ENCODE measurements around the gene MPP2.
"Not testable (repeated sequence)": the region's sequence is repeated elsewhere in the genome, so short reads cannot be mapped to it uniquely, and the experiment has no call there.

The MPP2 gene

GRCh38 chr17:43848601-43849000 is 58.7 kb downstream of the MPP2 start:
- ChIA-PET POLR2A (interaction anchor here (1.9 kb wide), 1 partner anchor 70 kb away, joined by 5 read pairs; the partner anchor contains the start of gene DUSP3), CTCF (no interaction called here)
- DNase-seq (ENCODE audit: extremely low spot score), result no peak
- TF ChIP-seq ZNF384 (IDR thresholded peaks at IDR 0.05) (no peak), ARNT (IDR thresholded peaks at IDR 0.05) (no peak), FOXA1 (IDR thresholded peaks at IDR 0.05) (no peak), ELF4 (IDR thresholded peaks at IDR 0.05) (no peak), CTBP1 (IDR thresholded peaks at IDR 0.05; ENCODE audit: borderline replicate concordance) (no peak), FOXK2 (IDR thresholded peaks at IDR 0.05) (no peak), L3MBTL2 (conservative IDR thresholded peaks at IDR 0.05) (no peak), SP1 (IDR thresholded peaks at IDR 0.05) (no peak), HDGF (IDR thresholded peaks at IDR 0.05; ENCODE audit: borderline replicate concordance) (no peak), LEF1 (IDR thresholded peaks at IDR 0.05; ENCODE audit: borderline replicate concordance) (no peak), TARDBP (IDR thresholded peaks at IDR 0.05) (no peak), BHLHE40 (IDR thresholded peaks at IDR 0.05; ENCODE audit: borderline replicate concordance) (no peak), NFRKB (IDR thresholded peaks at IDR 0.05) (no peak), SUZ12 (IDR thresholded peaks at IDR 0.05) (no peak)
- TF ChIP-seq, protein P1, sequence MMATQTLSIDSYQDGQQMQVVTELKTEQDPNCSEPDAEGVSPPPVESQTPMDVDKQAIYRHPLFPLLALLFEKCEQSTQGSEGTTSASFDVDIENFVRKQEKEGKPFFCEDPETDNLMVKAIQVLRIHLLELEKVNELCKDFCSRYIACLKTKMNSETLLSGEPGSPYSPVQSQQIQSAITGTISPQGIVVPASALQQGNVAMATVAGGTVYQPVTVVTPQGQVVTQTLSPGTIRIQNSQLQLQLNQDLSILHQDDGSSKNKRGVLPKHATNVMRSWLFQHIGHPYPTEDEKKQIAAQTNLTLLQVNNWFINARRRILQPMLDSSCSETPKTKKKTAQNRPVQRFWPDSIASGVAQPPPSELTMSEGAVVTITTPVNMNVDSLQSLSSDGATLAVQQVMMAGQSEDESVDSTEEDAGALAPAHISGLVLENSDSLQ (IDR thresholded peaks at IDR 0.05), result no peak

DNA sequence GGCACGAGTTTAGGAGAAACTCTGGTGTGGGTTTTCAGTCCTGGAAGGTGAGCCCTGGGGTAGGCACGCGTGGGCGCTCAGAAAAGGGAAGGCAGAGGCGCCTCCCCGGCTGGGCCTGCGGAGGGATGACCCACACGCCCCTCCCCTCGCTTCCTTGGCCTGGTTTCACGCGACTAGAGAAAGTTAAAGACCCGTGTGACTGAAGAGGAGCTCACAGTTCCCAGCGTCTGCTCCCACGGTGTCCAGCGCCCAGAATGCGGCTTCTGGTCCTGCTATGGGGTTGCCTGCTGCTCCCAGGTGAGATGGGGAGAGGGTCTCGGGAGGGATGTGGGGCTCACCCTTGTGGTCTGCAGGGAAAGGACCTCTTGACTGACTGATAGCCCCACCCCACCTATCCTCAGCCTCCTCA is 60.4 kb downstream of the MPP2 start, which contains the start of gene CD300LG:
CD300LG (plus strand) TSS at position 214 of the 409 bp plus-strand sequence; CDS start at position 255, 41 bp downstream.
- no peak for DNase-seq (ENCODE audit: extremely low spot score)
- TF ChIP-seq FOXM1 (IDR thresholded peaks at IDR 0.05; ENCODE audit: borderline replicate concordance), result no peak
- ChIA-PET POLR2A (interaction anchor here (1.0 to 1.3 kb wide), 3 partner anchors 9 to 67 kb away, joined by 3 to 5 read pairs (median 4); partner anchors contain the start of gene CFAP97D1), CTCF (interaction anchor here (0.6 to 2.9 kb wide), 11 partner anchors 9 to 484 kb away, joined by 3 to 25 read pairs (median 5); no protein-coding TSS in a partner anchor)

DNA sequence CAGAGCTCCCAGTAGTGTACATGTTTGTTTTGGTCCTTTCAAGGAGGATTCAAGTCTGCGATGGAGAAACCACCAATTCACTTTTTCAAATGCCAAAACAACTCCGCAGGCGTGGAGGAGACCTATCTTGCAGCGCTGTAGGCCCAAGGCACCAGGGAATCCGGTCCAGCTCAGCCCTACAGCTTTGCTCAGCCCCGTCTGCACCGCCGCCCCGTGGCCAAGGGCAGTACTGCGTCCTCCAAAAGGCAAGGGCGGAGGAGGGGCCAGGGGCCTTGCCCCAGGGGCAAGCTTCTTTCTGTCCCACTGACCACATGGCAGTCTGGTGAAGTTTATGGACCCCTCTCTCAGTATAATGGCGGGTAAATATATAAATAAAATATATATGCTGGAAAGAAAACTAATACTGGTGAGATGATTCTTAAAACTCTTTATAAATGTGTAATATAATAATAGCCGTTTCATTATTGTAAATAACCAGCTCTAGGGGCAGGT is 61.1 kb downstream of the MPP2 start:
- TF ChIP-seq HDGF (IDR thresholded peaks at IDR 0.05; ENCODE audit: borderline replicate concordance), result peak; percentile 41; the same call in 1 of the 2 replicates
- TF ChIP-seq FOXK2 (IDR thresholded peaks at IDR 0.05), result no peak
- ChIA-PET POLR2A (interaction anchor here (0.6 to 1.3 kb wide), 6 partner anchors 9 to 66 kb away, joined by 3 to 5 read pairs (median 4); partner anchors contain the start of genes CFAP97D1 and MPP3), CTCF (interaction anchor here (0.5 to 2.9 kb wide), 19 partner anchors 8 to 485 kb away, joined by 3 to 25 read pairs (median 4); no protein-coding TSS in a partner anchor)
- peak; percentile 93 for DNase-seq (ENCODE audit: extremely low spot score)

DNA sequence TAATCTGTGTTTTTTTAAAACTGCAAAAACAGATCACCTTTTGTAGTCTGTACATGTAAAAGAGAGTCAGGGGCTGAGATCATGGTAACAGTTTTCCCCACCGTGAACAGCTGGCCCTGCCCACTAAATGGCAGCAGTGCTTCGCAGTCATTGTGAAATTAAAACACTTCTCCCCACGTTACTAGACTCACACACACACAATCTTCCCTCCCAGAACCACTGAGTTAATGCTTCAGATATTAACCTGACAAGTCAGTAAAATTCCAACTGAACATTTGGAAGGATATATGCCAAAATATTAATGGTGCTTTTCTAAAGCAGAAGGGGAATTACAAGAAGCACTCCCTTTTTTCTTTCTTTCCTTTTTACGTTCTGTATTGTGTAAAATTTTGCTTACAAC is 61.6 kb downstream of the MPP2 start:
- DNase-seq (ENCODE audit: extremely low spot score), result no peak
- TF ChIP-seq TARDBP (IDR thresholded peaks at IDR 0.05) (no peak), LEF1 (IDR thresholded peaks at IDR 0.05; ENCODE audit: borderline replicate concordance) (no peak), SUZ12 (IDR thresholded peaks at IDR 0.05) (no peak), FOXK2 (IDR thresholded peaks at IDR 0.05) (no peak), ELF4 (IDR thresholded peaks at IDR 0.05) (no peak), BHLHE40 (IDR thresholded peaks at IDR 0.05; ENCODE audit: borderline replicate concordance) (no peak), SP1 (IDR thresholded peaks at IDR 0.05) (no peak), FOXA1 (IDR thresholded peaks at IDR 0.05) (no peak)
- CTCF ChIA-PET, result interaction anchor here (0.5 to 2.9 kb wide), 14 partner anchors 8 to 206 kb away, joined by 3 to 25 read pairs (median 4); no protein-coding TSS in a partner anchor
- POLR2A ChIA-PET, result interaction anchor here (0.6 to 1.3 kb wide), 6 partner anchors 10 to 66 kb away, joined by 3 to 5 read pairs (median 4); partner anchors contain the start of genes CFAP97D1 and MPP3

DNA sequence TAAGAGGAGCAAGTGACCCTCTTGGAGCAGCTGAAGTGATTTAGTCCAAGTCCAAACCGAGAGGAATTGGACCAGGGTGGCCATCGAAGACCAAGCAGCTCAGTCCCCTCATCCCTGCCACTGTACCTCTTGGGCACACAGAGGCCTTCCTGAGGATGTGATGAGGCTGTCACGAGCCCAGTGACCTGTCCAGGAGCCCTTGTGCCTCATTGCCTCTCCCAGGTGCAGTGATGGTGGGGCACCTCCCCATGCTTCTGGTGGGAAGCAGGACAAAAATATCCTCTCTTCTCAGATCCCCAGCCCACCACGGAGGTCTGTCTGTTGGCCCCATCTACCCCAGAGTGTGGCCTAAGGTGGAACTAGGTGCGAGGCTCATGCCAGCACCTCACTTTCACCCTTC is 63.1 kb downstream of the MPP2 start:
- CTCF ChIA-PET, result no interaction called here
- TF ChIP-seq BHLHE40 (IDR thresholded peaks at IDR 0.05; ENCODE audit: borderline replicate concordance), result no peak
- TF ChIP-seq CTBP1 (IDR thresholded peaks at IDR 0.05; ENCODE audit: borderline replicate concordance), result no peak
- no peak for TF ChIP-seq SUZ12 (IDR thresholded peaks at IDR 0.05)
- TF ChIP-seq ARNT (IDR thresholded peaks at IDR 0.05), result no peak
- TF ChIP-seq HDGF (IDR thresholded peaks at IDR 0.05; ENCODE audit: borderline replicate concordance), result no peak
- TF ChIP-seq NFRKB (IDR thresholded peaks at IDR 0.05), result no peak
- no peak for TF ChIP-seq L3MBTL2 (conservative IDR thresholded peaks at IDR 0.05)
- TF ChIP-seq FOXM1 (IDR thresholded peaks at IDR 0.05; ENCODE audit: borderline replicate concordance), result no peak
- TF ChIP-seq, protein P1 (IDR thresholded peaks at IDR 0.05), result no peak
- TF ChIP-seq FOXA1 (IDR thresholded peaks at IDR 0.05), result no peak
- no peak for TF ChIP-seq TARDBP (IDR thresholded peaks at IDR 0.05)
- no peak for TF ChIP-seq ZNF384 (IDR thresholded peaks at IDR 0.05)
- no peak for TF ChIP-seq SP1 (IDR thresholded peaks at IDR 0.05)
- no peak for TF ChIP-seq ELF4 (IDR thresholded peaks at IDR 0.05)
- TF ChIP-seq LEF1 (IDR thresholded peaks at IDR 0.05; ENCODE audit: borderline replicate concordance), result no peak
- TF ChIP-seq FOXK2 (IDR thresholded peaks at IDR 0.05), result no peak

GRCh38 chr17:43842975-43843325 is 64.4 kb downstream of the MPP2 start:
- POLR2A ChIA-PET, result interaction anchor here (0.6 to 1.5 kb wide), 2 partner anchors 64 to 142 kb away, joined by 4 to 7 read pairs; partner anchors contain the start of gene DUSP3
- TF ChIP-seq CTBP1 (IDR thresholded peaks at IDR 0.05; ENCODE audit: borderline replicate concordance) (no peak), BHLHE40 (IDR thresholded peaks at IDR 0.05; ENCODE audit: borderline replicate concordance) (no peak)
- CTCF ChIA-PET, result interaction anchor here (0.5 kb wide), 1 partner anchor 198 kb away, joined by 3 read pairs; no protein-coding TSS in a partner anchor
- DNase-seq (ENCODE audit: extremely low spot score), result no peak

More for the DNA sequence above, 63.1 kb downstream of the MPP2 start:
- no peak for DNase-seq (ENCODE audit: extremely low spot score)
- POLR2A ChIA-PET, result no interaction called here

DNA sequence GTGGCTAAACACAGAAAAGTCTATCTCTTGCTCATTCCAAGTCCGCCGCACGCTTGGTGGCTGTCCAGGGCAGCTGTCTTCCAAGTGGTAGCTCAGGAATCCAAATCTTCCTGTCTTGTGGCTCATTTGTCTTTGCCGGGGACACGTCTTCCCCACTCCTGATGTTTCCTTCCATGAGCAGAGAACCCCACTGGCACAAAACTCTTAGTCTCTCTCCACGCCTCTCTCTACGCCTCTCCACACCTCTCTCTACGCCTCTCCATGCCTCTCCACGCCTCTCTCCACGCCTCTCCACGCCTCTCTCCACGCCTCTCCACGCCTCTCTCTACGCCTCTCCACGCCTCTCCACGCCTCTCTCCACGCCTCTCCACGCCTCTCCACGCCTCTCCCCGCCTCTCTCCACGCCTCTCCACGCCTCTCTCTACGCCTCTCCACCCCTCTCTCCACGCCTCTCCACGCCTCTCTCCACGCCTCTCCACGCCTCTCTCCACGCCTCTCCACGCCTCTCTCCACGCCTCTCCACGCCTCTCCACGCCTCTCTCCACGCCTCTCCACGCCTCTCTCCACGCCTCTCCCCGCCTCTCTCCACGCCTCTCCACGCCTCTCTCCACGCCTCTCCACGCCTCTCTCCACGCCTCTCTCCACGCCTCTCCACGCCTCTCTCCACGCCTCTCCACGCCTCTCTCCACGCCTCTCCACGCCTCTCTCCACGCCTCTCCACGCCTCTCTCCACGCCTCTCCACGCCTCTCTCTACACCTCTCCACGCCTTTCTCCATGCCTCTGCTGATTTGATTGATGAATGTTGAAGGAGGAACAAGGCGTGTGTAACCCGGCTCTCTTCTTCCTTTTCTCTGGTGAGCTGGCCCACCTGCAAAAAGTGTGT is 65.0 kb downstream of the MPP2 start:
- ChIA-PET CTCF (interaction anchor here (0.5 kb wide), 1 partner anchor 198 kb away, joined by 3 read pairs; no protein-coding TSS in a partner anchor), POLR2A (interaction anchor here (1.5 kb wide), 1 partner anchor 64 kb away, joined by 7 read pairs; the partner anchor contains the start of gene DUSP3)
- not testable (repeated sequence) for DNase-seq (ENCODE audit: extremely low spot score)

Data from HEK293T (cell line).